ENCODE measurements around the gene FNDC1. TPM values are rescaled to one million over a fixed set of nuclear protein-coding genes. Genes with fewer than 3 reads are reported as not detected.

The FNDC1 gene
- total RNA-seq, 1 donor = 24.2 TPM

GRCh38 chr6:159309723-159310122 is 140.5 kb downstream of the FNDC1 start:
- no peaks in the 10 kb centered on the region for H3K79me2 ChIP-seq (ENCODE audit: insufficient read depth, low read length)
- no peak overlapping the region for H3K4me2 ChIP-seq (ENCODE audit: insufficient read depth, low read length)
- no peaks in the 10 kb centered on the region for H3K36me3 ChIP-seq (ENCODE audit: insufficient read depth, low read length)
- no peak overlapping the region for H2AFZ ChIP-seq (ENCODE audit: low read length)
- no peak for TF ChIP-seq CTCF (IDR thresholded peaks at IDR 0.05; ENCODE audit: extremely low read depth, low read depth, low read length)
- H3K27ac ChIP-seq (ENCODE audit: low read depth, low read length) = no peak overlapping the region
- H3K27me3 ChIP-seq (ENCODE audit: insufficient read depth, low read length) = no peaks in the 10 kb centered on the region
- H3K4me1 ChIP-seq (ENCODE audit: insufficient read depth, low read length) = peaks cover 13% of the 10 kb centered on the region
- no peak for DNase-seq (ENCODE audit: insufficient read length, low spot score, missing footprints)
- H3K4me3 ChIP-seq (ENCODE audit: insufficient read depth, low read length) = no peak overlapping the region
- H4K20me1 ChIP-seq (ENCODE audit: insufficient read depth, low read length) = no peaks in the 10 kb centered on the region
- H3K9me3 ChIP-seq (ENCODE audit: low read depth, low read length) = no peaks in the 10 kb centered on the region

GRCh38 chr6:159311618-159312017 is 142.4 kb downstream of the FNDC1 start:
- DNase-seq (ENCODE audit: insufficient read length, low spot score, missing footprints) = peak; percentile 79
- Histone ChIP-seq H3K4me2 (ENCODE audit: insufficient read depth, low read length) (no peak overlapping the region), H3K27ac (ENCODE audit: low read depth, low read length) (peak overlapping the region; percentile 51), H3K4me3 (ENCODE audit: insufficient read depth, low read length) (no peak overlapping the region), H3K4me1 (ENCODE audit: insufficient read depth, low read length) (peaks cover 13% of the 10 kb centered on the region), H3K9me3 (ENCODE audit: low read depth, low read length) (no peaks in the 10 kb centered on the region), H4K20me1 (ENCODE audit: insufficient read depth, low read length) (no peaks in the 10 kb centered on the region), H3K79me2 (ENCODE audit: insufficient read depth, low read length) (no peaks in the 10 kb centered on the region), H2AFZ (ENCODE audit: low read length) (no peak overlapping the region), H3K27me3 (ENCODE audit: insufficient read depth, low read length) (no peaks in the 10 kb centered on the region), H3K36me3 (ENCODE audit: insufficient read depth, low read length) (no peaks in the 10 kb centered on the region)
- TF ChIP-seq CTCF (IDR thresholded peaks at IDR 0.05; ENCODE audit: extremely low read depth, low read depth, low read length) = peak; percentile 33

GRCh38 chr6:159312206-159312605 is 143.0 kb downstream of the FNDC1 start:
- no peaks in the 10 kb centered on the region for H4K20me1 ChIP-seq (ENCODE audit: insufficient read depth, low read length)
- peaks cover 13% of the 10 kb centered on the region for H3K4me1 ChIP-seq (ENCODE audit: insufficient read depth, low read length)
- DNase-seq (ENCODE audit: insufficient read length, low spot score, missing footprints) = peak; percentile 81
- no peaks in the 10 kb centered on the region for H3K9me3 ChIP-seq (ENCODE audit: low read depth, low read length)
- no peak overlapping the region for H3K4me3 ChIP-seq (ENCODE audit: insufficient read depth, low read length)
- peak overlapping the region; percentile 51 for H3K27ac ChIP-seq (ENCODE audit: low read depth, low read length)
- no peak overlapping the region for H2AFZ ChIP-seq (ENCODE audit: low read length)
- no peak for TF ChIP-seq CTCF (IDR thresholded peaks at IDR 0.05; ENCODE audit: extremely low read depth, low read depth, low read length)
- no peak overlapping the region for H3K4me2 ChIP-seq (ENCODE audit: insufficient read depth, low read length)
- no peaks in the 10 kb centered on the region for H3K36me3 ChIP-seq (ENCODE audit: insufficient read depth, low read length)
- H3K79me2 ChIP-seq (ENCODE audit: insufficient read depth, low read length) = no peaks in the 10 kb centered on the region
- H3K27me3 ChIP-seq (ENCODE audit: insufficient read depth, low read length) = no peaks in the 10 kb centered on the region

GRCh38 chr6:159313018-159313417 is 143.8 kb downstream of the FNDC1 start:
- peaks cover 8% of the 10 kb centered on the region for H3K4me1 ChIP-seq (ENCODE audit: insufficient read depth, low read length)
- H3K79me2 ChIP-seq (ENCODE audit: insufficient read depth, low read length) = no peaks in the 10 kb centered on the region
- H3K9me3 ChIP-seq (ENCODE audit: low read depth, low read length) = no peaks in the 10 kb centered on the region
- peak overlapping the region; percentile 18 for H2AFZ ChIP-seq (ENCODE audit: low read length)
- H3K27me3 ChIP-seq (ENCODE audit: insufficient read depth, low read length) = no peaks in the 10 kb centered on the region
- H3K36me3 ChIP-seq (ENCODE audit: insufficient read depth, low read length) = no peaks in the 10 kb centered on the region
- no peak for DNase-seq (ENCODE audit: insufficient read length, low spot score, missing footprints)
- no peak overlapping the region for H3K4me3 ChIP-seq (ENCODE audit: insufficient read depth, low read length)
- TF ChIP-seq CTCF (IDR thresholded peaks at IDR 0.05; ENCODE audit: extremely low read depth, low read depth, low read length) = no peak
- H3K27ac ChIP-seq (ENCODE audit: low read depth, low read length) = peak overlapping the region; percentile 48
- no peaks in the 10 kb centered on the region for H4K20me1 ChIP-seq (ENCODE audit: insufficient read depth, low read length)
- no peak overlapping the region for H3K4me2 ChIP-seq (ENCODE audit: insufficient read depth, low read length)
